ENCODE data around the gene PTPRM.

GRCh38 chr18:7635948-7636347, 68.8 kb downstream of the PTPRM start:
- TF ChIP-seq EP300 (conservative IDR thresholded peaks at IDR 0.05; ENCODE audit: poor library complexity, severe bottlenecking) = no peak
- no peak for TF ChIP-seq EZH2 (IDR thresholded peaks at IDR 0.05; ENCODE audit: borderline replicate concordance, insufficient read depth, low read length, poor library complexity, severe bottlenecking)
- TF ChIP-seq REST (IDR thresholded peaks at IDR 0.05; ENCODE audit: borderline replicate concordance) = no peak
- no peak for TF ChIP-seq CTCF (IDR thresholded peaks at IDR 0.05; ENCODE audit: poor library complexity, severe bottlenecking)
- no peak for TF ChIP-seq MXI1 (conservative IDR thresholded peaks at IDR 0.05; ENCODE audit: poor library complexity, severe bottlenecking)
